ENCODE data around the gene TRHDE.

The TRHDE gene

DNA sequence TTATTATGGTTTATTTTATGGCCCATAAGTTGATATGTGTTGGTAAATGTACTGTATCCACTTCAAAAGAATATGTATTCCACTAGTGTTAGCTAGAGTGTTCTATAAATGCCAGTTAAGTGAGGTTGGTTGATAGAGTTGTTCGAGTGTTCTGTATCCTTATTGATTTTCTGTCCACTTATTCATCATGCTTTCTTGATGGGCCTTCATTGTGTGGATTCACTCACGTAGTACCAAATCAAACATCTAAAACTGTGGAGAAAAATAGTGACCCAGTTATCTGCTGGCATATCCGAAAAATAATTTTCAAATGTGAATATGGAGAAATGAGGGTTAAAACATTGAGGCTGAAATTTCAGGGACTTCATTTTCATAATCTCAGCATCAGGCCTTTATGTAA is 230.4 kb downstream of the TRHDE start:
- no peak overlapping the region for H2AFZ ChIP-seq (ENCODE audit: low read depth, low read length, severe bottlenecking)
- no peak overlapping the region for H3K4me3 ChIP-seq (ENCODE audit: insufficient read depth, low read length, poor library complexity, severe bottlenecking)
- H3K9me3 ChIP-seq (ENCODE audit: insufficient read depth, low read length): no peaks in the 10 kb centered on the region
- no peaks in the 10 kb centered on the region for H3K27me3 ChIP-seq (ENCODE audit: low read length)
- H3K79me2 ChIP-seq (ENCODE audit: insufficient read depth, low read length): no peaks in the 10 kb centered on the region
- H3F3A ChIP-seq (ENCODE audit: insufficient read depth): no peaks in the 10 kb centered on the region
- H3K9me2 ChIP-seq (replicated peaks; ENCODE audit: insufficient read depth, low read length): no peaks in the 10 kb centered on the region
- no peaks in the 10 kb centered on the region for H4K20me1 ChIP-seq (ENCODE audit: low read depth, low read length)
- no peak for TF ChIP-seq EZH2phosphoT487 (conservative IDR thresholded peaks at IDR 0.05; ENCODE audit: low read length)
- no peak for TF ChIP-seq CTCF (IDR thresholded peaks at IDR 0.05; ENCODE audit: insufficient read depth, low read length, poor library complexity, severe bottlenecking)
- H3K36me3 ChIP-seq (ENCODE audit: low read length): no peaks in the 10 kb centered on the region
- H3K27ac ChIP-seq (ENCODE audit: low read depth, low read length): no peak overlapping the region
- H3K9ac ChIP-seq (ENCODE audit: low read length): no peak overlapping the region
- H3K4me2 ChIP-seq (ENCODE audit: low read depth, low read length, poor library complexity, severe bottlenecking): no peak overlapping the region

DNA sequence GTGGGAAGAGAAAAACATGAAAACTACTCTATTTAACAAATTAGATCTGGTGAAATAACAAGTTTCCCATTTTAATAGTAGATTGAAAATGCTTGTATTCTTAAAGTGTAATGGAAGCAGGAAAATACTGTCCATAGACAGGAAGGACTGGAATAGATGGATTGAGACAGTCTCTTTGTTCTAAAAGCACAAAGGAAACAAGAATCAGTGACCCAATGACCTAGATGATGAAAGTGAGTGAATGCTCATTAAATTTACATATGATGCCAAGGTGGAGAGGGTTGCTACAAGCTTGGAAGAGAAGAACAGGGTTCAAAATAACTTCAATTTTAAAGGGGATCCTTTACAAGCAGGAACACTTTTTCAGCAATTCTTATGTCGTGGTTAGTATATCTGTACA is 233.1 kb downstream of the TRHDE start:
- no peaks in the 10 kb centered on the region for H3K36me3 ChIP-seq (ENCODE audit: low read length)
- H3K4me3 ChIP-seq (ENCODE audit: insufficient read depth, low read length, poor library complexity, severe bottlenecking): no peak overlapping the region
- no peak overlapping the region for H3K4me2 ChIP-seq (ENCODE audit: low read depth, low read length, poor library complexity, severe bottlenecking)
- no peak overlapping the region for H3K27ac ChIP-seq (ENCODE audit: low read depth, low read length)
- H3K27me3 ChIP-seq (ENCODE audit: low read length): no peaks in the 10 kb centered on the region
- no peaks in the 10 kb centered on the region for H3K9me2 ChIP-seq (replicated peaks; ENCODE audit: insufficient read depth, low read length)
- H2AFZ ChIP-seq (ENCODE audit: low read depth, low read length, severe bottlenecking): no peak overlapping the region
- no peaks in the 10 kb centered on the region for H4K20me1 ChIP-seq (ENCODE audit: low read depth, low read length)
- H3F3A ChIP-seq (ENCODE audit: insufficient read depth): no peaks in the 10 kb centered on the region
- no peak for TF ChIP-seq EZH2phosphoT487 (conservative IDR thresholded peaks at IDR 0.05; ENCODE audit: low read length)
- no peak for TF ChIP-seq CTCF (IDR thresholded peaks at IDR 0.05; ENCODE audit: insufficient read depth, low read length, poor library complexity, severe bottlenecking)
- no peak overlapping the region for H3K9ac ChIP-seq (ENCODE audit: low read length)
- no peaks in the 10 kb centered on the region for H3K9me3 ChIP-seq (ENCODE audit: insufficient read depth, low read length)
- no peaks in the 10 kb centered on the region for H3K79me2 ChIP-seq (ENCODE audit: insufficient read depth, low read length)

DNA sequence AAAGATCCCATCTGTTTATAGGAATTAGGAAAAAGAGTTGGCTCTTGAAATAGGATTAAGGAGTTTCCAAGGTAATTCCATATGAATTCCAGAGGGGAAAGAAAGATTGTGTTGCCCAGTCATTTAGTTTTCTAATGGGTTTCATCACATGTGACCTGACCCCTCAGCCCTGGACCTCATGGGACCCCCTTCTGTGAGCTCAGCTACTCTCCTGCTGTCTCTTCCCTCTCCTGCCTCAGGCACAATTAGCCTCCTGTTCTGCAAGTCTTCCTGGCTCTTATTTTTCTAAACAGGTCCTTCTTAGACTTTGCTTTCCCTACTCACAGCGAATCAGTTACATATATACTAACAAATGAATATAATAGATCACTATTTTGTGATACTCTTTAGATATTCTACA is 237.7 kb downstream of the TRHDE start:
- Histone ChIP-seq H3K4me2 (ENCODE audit: low read depth, low read length, poor library complexity, severe bottlenecking) (no peak overlapping the region), H3K27ac (ENCODE audit: low read depth, low read length) (no peak overlapping the region), H3K9ac (ENCODE audit: low read length) (no peak overlapping the region), H3K9me2 (replicated peaks; ENCODE audit: insufficient read depth, low read length) (no peaks in the 10 kb centered on the region), H3F3A (ENCODE audit: insufficient read depth) (no peaks in the 10 kb centered on the region), H3K27me3 (ENCODE audit: low read length) (no peaks in the 10 kb centered on the region), H3K79me2 (ENCODE audit: insufficient read depth, low read length) (no peaks in the 10 kb centered on the region), H3K9me3 (ENCODE audit: insufficient read depth, low read length) (no peaks in the 10 kb centered on the region), H3K36me3 (ENCODE audit: low read length) (no peaks in the 10 kb centered on the region), H4K20me1 (ENCODE audit: low read depth, low read length) (no peaks in the 10 kb centered on the region), H3K4me3 (ENCODE audit: insufficient read depth, low read length, poor library complexity, severe bottlenecking) (no peak overlapping the region), H2AFZ (ENCODE audit: low read depth, low read length, severe bottlenecking) (no peak overlapping the region)
- TF ChIP-seq CTCF (IDR thresholded peaks at IDR 0.05; ENCODE audit: insufficient read depth, low read length, poor library complexity, severe bottlenecking) (no peak), EZH2phosphoT487 (conservative IDR thresholded peaks at IDR 0.05; ENCODE audit: low read length) (no peak)

DNA sequence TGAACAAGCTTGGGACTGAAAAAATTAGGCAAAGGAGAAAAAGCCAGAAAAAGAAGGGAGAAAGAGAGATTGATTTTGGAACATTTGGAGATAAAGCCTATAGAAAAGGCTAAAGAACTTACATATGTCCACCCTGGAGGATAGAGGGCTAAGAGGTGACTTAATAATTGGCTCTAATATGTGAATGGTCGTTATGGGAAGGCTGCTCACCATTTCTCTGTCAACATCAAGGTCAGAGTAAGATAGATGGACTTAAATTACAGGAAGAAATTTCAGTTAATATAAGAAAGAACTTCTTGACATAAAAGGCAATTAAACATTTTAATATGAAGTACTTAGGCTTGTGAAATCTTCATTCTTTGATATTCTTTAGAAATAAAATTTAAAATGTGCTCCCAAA is 238.6 kb downstream of the TRHDE start:
- Histone ChIP-seq H3F3A (ENCODE audit: insufficient read depth) (no peaks in the 10 kb centered on the region), H3K36me3 (ENCODE audit: low read length) (no peaks in the 10 kb centered on the region)
- TF ChIP-seq EZH2phosphoT487 (conservative IDR thresholded peaks at IDR 0.05; ENCODE audit: low read length) (no peak), CTCF (IDR thresholded peaks at IDR 0.05; ENCODE audit: insufficient read depth, low read length, poor library complexity, severe bottlenecking) (no peak)

More for the DNA sequence above, 238.6 kb downstream of the TRHDE start:
- H3K27ac ChIP-seq (ENCODE audit: low read depth, low read length): no peak overlapping the region
- H3K4me3 ChIP-seq (ENCODE audit: insufficient read depth, low read length, poor library complexity, severe bottlenecking): no peak overlapping the region
- no peaks in the 10 kb centered on the region for H3K27me3 ChIP-seq (ENCODE audit: low read length)
- no peaks in the 10 kb centered on the region for H4K20me1 ChIP-seq (ENCODE audit: low read depth, low read length)
- H3K79me2 ChIP-seq (ENCODE audit: insufficient read depth, low read length): no peaks in the 10 kb centered on the region
- no peak overlapping the region for H3K4me2 ChIP-seq (ENCODE audit: low read depth, low read length, poor library complexity, severe bottlenecking)
- no peaks in the 10 kb centered on the region for H3K9me2 ChIP-seq (replicated peaks; ENCODE audit: insufficient read depth, low read length)
- no peak overlapping the region for H2AFZ ChIP-seq (ENCODE audit: low read depth, low read length, severe bottlenecking)
- H3K9me3 ChIP-seq (ENCODE audit: insufficient read depth, low read length): no peaks in the 10 kb centered on the region
- no peak overlapping the region for H3K9ac ChIP-seq (ENCODE audit: low read length)

All from SU-DHL-6 (cell line).